Measurements from ENCODE around the gene C1orf21.
"Not testable (repeated sequence)": the region's sequence is repeated elsewhere in the genome, so short reads cannot be mapped to it uniquely, and the experiment has no call there.

The C1orf21 gene

DNA sequence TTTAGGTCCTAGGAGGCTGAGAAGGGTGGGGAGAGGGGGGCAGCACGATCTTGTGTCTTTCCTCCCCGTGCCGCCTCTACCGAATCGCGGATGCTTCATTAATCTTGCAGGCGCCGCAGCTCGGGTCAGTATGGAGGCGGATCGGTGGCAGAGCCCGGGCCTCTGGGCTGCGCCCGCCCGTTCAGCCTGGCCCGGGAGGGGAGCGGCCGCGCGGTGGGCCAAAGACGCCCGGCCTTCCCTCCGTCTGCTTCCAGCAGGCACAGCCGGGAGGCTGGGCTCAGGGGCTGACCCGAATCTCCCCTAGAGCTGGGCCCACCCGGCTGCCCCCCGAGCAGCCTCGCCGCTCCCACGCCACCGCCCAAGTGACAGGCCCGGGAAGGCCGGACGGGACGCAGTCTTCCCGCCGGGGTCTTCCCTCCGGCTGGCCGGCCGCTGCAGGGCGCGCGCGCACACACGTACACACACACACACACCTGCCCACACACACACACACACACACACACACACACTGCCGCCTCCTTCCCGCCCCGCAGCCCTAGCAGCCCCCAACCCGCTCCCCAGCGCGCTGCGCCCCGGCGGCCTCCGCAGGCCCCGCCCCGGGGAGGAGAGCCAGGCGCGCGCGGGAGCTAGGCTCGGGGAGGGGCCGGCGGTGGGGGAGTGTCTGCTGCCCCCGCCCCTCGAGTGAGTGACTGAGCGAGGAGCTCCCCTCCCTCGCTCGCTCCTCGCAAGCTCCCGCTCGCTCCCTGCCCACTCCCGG, at the start of gene C1orf21:
Gene C1orf21, plus strand, starts transcription at position 718 of the 757 bp plus-strand sequence. CDS start 90,481 bp downstream, outside the sequence.
- DNase-seq = peak; percentile 76

GRCh38 chr1:184337865-184338264, 49.0 kb upstream of the C1orf21 start:
- not testable (repeated sequence) for DNase-seq

- no peak for DNase-seq
Measured at GRCh38 chr1:184340984-184341383, 45.8 kb upstream of the C1orf21 start.

DNA sequence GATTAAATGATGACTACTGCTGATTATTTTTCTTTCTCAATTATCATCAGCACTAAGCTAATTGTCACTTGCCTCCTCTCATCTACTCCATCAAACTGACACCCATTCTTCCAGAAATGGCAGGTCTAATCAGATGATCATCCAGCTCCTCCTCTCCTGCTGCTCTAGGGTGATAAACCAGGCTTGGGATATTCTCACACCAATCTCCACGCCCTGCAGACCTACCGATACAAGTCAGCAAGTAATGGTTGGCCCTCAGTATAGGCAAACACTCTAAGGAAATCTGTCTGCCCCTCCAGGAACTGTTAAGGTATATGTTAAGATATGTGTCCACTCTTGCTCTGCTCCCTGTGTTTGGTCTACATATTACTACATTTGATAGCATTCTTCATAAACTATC, 36.3 kb upstream of the C1orf21 start:
- DNase-seq = no peak

- no peak for DNase-seq
Measured at GRCh38 chr1:184351416-184351975, 35.3 kb upstream of the C1orf21 start.

- DNase-seq = no peak
Measured at GRCh38 chr1:184352776-184353175, 34.1 kb upstream of the C1orf21 start.

- DNase-seq = no peak
Measured at GRCh38 chr1:184354719-184355118, 32.1 kb upstream of the C1orf21 start.

GRCh38 chr1:184356891-184357290, 29.9 kb upstream of the C1orf21 start:
- DNase-seq = no peak

DNA sequence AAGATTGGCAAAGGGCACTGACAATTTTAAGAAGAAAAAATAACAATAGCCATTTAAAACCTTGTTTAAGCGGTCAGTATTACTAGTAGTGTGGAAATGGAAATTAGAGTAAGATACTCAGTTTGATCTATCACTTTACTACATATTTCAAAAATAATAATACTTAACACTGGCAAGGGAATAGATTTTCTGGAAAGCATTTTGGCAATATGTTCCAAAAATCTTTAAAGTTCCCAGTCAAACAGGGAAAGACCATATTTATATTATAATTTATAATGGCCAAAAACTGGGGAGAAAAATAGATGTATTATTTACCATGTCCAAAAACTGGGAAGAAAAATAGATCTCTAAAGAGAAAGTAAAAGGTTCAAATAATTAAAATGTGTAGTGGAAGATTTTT, 28.6 kb upstream of the C1orf21 start:
- no peak for DNase-seq

DNA sequence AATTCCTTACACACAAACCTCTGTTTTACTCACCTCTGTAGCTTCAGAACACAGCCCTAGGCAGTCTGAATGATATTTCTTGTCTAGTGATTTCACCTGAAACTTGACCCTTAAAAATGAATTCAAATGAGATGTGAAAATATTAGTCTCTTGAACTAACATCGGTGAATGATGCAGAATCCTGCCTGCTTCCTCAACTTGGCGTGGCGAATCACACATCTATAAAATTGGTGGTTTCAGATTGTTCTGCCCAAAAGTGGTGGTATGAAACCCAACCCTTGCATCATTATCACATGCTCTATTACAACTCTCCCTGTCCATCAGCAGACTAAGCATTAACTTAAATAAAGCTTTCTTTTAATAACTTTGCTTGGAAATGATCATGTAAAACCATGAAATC, 26.9 kb upstream of the C1orf21 start:
- DNase-seq = peak; percentile 49

DNA sequence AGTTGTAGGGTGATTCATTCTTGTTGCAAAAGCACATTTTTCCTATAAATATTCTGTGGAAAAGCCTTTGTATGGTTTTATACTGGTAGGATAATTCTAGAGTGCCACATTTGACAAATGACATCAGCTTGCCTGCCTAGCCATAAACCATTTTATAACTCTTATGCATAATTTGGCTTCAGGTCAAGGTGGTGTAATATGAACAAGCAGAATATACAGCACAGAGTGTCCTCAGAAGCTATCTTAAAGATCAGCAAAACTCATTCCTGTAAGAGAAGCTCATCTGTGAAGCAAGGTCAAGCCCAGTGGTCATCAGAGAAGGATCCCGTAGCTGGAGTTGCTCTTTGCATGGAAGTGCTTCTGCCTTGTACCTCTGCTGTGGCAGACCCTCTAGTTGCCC, 24.0 kb upstream of the C1orf21 start:
- no peak for DNase-seq

GRCh38 chr1:184365699-184366098, 21.1 kb upstream of the C1orf21 start:
- DNase-seq = no peak

DNA sequence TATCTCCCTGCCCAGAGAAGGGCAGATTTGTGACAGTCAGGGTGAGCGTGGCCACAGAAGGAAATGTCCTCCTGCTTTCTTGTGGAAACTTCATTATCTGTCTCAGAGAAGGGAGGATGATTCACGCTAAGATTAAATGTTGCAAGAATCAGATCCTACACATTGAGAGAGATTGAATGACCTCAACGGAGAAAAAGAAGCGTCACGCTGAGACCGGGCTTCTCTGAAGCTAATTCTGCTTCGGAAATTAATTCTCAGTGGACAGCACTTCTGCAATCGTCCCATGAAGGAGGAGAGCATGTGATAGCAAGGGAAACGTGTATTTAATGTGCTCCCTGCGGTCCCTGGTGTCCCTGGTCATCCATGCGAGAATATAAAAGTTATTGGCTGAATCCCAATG, 19.8 kb upstream of the C1orf21 start:
- DNase-seq = no peak

DNA sequence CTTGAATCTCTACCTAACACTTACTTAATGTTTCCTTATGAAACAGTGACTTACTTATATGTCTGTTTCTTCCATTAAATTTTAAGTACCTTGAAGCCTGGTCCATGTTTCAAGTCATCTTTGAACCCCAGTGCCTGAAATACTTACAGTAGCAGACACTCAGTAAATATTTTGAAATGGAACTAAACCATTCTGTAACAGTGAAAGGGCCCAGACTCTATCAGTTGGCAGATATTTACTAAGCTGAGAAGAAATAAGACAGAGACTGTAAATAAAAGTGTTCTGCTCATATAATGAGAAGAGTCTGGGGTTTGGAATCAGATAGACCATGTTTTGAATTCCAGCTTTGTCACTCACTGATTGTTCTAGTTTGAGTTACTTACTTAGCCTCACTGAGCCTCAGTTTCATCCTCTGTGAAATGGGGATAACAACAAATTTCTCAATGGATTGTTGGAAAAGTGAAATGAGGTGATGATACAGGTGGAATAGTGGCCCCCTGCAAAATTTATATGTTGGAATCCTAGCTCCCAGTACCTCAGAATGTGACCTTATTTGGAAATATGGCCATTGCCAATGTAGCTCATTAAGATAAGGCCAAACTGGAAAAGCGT, 19.3 kb upstream of the C1orf21 start:
- no peak for DNase-seq

GRCh38 chr1:184368354-184368753, 18.5 kb upstream of the C1orf21 start:
- DNase-seq = no peak

- no peak for DNase-seq
Measured at GRCh38 chr1:184370850-184371249, 16.0 kb upstream of the C1orf21 start.

DNA sequence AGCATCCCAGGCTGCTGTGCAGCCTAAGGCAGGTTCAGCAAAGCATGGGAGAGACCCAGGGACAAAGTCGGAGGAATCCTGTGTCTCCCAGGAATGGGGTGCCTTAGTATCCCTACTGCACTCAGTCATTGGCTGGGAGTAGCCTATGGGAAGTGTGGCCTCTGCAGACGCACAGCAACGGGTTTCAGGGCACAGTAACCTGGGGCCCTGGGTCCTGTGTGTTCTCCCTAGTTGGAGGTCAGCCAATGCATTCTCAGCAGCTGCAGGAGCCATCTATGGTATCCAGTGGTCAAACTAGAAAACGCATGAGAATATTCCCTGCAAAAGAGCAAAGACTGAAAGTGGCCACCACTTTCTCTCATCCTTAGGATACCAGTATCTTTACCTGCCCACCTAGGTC, 13.7 kb upstream of the C1orf21 start:
- DNase-seq = no peak

GRCh38 chr1:184376369-184376768, 10.5 kb upstream of the C1orf21 start:
- DNase-seq = no peak

DNA sequence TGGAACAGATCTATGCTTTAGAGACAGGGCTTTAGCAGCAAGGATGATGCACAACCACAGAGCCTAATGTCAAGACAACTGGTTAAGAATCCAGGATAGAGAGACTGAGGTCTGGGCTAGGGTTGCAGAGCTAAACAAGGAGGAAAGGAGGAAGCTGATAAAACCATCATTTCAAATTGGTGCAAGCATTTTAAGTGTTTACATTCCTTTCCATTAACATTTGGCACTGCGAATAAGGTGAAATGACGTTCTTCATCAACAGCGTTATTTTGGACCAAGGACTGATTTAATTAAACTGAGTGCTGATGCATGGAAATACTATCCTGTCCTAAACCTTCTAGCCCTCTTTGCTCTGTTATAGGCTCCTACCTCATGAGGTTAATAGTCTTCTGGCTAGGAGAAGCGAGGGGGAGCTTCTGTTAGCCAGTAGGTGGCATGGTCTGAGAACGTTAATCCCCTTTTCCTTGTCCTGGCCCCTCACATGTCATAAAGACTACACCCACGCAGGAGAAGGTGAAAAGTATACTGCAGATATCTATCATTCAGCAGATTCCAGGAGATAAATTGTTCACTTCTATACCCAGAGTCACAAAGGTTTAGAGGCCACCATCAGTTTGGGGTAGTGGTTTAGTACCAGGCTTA, 7.6 kb upstream of the C1orf21 start:
- no peak for DNase-seq

GRCh38 chr1:184380468-184380867, 6.4 kb upstream of the C1orf21 start:
- no peak for DNase-seq

DNA sequence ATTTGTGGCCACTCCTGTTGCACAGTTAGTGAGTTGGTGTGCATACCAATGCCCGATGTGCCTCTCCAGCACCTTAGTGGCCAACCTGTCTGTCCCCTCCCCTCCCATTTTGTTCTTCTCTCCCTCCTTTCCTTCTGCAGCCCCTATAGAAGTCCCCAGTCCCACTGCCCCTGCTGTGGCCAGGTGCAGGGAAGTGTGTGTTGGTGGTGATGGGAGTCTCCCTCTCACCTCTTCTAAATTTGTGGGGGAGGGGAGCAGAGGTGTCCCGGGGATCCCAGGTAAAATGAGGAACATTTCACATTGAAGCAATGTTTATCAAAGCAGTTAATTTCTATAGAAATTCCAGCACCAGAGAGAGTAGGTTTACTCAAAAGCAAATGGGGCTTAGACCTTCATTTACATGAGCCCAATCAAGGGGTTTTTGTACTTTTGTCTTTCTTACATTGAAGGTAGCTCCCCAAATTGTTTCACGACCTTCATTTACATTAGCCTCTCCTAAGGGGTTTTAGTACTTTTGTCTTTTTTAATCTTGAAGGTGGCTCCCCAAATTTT, 3.0 kb upstream of the C1orf21 start:
- no peak for DNase-seq

DNA sequence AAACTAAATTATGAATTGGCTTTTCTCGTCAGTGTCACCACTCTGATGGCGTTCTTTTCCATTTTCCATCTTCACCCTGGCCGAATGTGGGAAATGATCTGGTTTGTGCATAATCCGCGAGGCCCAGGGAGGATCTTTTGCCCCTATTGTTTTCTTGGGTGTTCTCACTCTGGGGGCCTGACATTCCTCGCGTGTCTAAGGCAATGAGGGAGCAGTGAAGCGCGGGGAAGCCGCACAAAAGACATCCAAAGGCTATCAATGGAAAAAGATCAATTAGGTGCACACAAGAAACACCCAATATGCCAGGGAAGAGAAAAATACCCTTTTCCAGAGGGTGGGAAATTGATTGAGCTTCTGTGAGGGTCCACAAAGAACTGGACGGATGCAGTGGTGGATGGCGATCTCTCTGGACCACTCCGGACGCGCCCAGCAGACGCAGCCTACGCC, 941 bp upstream of the C1orf21 start:
- DNase-seq = no peak

GRCh38 chr1:184387069-184387475, 243 bp downstream of the C1orf21 start:
- DNase-seq = no peak
